Occipital lobe (tissue), 2 donors: Measurements from ENCODE around the gene BIRC2. TPM values are rescaled to one million over a fixed set of nuclear protein-coding genes. Genes with fewer than 3 reads are reported as not detected.
"Not testable (repeated sequence)": the region's sequence is repeated elsewhere in the genome, so short reads cannot be mapped to it uniquely, and the experiment has no call there.

ENCODE experiments used
- DNase-seq: peaks from one replicate; lab custom pipeline; 2025; lab: John Stamatoyannopoulos, UW
- total RNA-seq: library from RNA; depleted of rRNA; stranded (reverse); fragments of >200 nt; gene quantifications from one replicate; pipeline ENCODE4 v1.2.3, GENCODE V29; 2014

The BIRC2 gene
- total RNA-seq, 1 donor from 2014 or later = 160 TPM

DNA sequence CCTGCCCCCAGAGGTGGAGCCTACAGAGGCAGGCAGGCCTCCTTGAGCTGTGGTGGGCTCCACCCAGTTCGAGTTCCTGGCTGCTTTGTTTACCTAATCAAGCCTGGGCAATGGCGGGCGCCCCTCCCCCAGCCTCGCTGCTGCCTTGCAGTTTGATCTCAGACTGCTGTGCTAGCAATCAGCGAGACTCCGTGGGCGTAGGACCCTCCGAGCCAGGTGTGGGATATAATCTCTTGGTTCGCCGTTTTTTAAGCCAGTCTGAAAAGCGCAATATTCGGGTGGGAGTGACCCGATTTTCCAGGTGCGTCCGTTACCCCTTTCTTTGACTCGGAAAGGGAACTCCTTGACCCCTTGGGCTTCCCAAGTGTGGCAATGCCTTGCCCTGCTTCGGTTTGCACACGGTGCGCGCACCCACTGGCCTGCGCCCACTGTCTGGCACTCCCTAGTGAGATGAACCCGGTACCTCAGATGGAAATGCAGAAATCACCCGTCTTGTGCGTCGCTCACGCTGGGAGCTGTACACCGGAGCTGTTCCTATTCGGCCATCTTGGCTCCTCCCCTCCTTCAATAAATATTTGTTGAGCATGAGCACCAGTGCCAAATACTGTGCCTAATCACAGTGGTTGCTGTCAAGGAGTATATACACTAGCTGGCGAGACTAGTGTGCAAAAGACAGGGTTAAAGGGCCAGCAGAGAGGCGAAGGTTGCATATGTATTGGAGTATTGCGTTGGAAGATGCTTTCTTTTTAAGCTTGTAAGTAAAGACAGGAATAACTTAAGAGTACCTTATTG is 27.8 kb downstream of the BIRC2 start:
- not testable (repeated sequence) for DNase-seq

DNA sequence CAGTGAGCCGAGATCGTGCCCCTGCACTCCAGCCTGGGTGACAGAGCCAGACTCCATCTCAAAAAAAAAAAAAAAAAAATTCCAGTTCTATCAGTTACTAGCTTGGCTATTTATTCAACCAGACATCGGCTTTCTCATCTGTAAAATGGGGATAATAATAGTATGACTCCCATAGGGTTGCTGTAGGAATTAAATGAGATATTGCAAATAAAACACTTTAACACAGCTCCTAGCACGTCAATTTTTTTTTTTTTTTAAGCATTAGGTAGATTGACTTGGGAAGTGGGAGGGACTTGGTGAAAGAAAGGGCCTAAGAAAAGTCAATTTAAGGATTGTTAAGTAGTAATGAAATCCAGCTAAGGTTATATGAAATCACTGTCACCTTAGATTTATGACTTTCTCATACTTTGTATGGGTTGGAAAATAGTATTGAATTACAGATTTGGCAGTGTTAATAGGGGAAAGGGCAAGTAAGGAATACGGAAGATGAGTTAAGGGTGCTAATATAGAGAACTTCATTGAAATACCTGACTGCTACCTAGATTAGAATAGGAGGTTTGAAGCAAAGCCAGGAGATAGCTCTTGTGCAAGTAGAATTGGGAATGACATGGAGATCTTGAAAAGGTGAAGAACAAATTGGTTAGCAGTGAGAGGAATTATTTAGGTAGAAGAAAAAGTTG is 28.8 kb downstream of the BIRC2 start:
- no peak for DNase-seq

DNA sequence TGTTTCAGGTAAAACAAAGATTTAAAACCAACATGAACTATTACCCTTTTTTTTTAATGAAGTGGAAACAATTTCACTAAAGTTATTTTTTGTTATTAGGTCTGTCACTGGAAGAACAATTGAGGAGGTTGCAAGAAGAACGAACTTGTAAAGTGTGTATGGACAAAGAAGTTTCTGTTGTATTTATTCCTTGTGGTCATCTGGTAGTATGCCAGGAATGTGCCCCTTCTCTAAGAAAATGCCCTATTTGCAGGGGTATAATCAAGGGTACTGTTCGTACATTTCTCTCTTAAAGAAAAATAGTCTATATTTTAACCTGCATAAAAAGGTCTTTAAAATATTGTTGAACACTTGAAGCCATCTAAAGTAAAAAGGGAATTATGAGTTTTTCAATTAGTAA is 30.9 kb downstream of the BIRC2 start:
- DNase-seq = no peak

DNA sequence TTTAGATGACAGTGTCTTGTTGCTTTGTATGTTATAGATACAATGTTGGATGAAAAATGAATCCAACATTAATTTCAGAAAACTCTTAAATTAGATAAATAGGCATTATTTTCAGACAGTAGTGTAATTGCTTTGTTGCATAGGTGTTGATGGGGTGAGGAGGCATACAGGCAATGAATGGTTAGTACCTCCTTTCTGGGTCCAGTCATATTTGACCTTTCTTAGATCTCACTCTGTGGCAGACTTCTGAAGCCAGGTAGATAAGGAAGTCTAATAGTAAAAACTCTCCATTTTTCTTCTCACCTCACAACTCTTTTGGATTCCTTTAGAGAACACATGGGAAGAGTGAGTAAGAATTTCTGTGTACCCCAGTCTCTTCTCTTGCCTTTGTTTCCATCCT is 31.8 kb downstream of the BIRC2 start:
- no peak for DNase-seq

GRCh38 chr11:102382384-102382783 is 35.4 kb downstream of the BIRC2 start:
- no peak for DNase-seq

DNA sequence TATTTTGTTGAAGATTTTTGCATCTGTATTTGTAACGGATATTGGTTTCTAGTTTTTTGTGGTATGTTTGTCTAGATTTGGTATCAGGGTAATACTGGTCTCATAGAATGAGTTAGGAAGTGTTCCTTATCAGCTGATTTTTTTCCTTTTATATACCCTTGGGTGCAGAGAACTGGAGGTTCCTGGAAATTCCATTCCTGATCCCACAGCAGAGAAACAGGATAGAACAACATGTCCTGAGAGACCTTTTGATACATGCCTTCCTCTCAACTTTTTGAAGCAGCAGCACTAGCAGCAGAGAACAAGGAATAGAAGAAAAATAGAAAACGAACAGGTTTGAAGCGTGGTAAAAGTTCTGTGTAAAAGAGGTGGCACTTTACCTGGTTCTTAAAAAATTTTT is 36.8 kb downstream of the BIRC2 start:
- DNase-seq = no peak

GRCh38 chr11:102384419-102385079 is 37.5 kb downstream of the BIRC2 start:
- no peak for DNase-seq

GRCh38 chr11:102385085-102386007 is 38.3 kb downstream of the BIRC2 start:
- DNase-seq = no peak

DNA sequence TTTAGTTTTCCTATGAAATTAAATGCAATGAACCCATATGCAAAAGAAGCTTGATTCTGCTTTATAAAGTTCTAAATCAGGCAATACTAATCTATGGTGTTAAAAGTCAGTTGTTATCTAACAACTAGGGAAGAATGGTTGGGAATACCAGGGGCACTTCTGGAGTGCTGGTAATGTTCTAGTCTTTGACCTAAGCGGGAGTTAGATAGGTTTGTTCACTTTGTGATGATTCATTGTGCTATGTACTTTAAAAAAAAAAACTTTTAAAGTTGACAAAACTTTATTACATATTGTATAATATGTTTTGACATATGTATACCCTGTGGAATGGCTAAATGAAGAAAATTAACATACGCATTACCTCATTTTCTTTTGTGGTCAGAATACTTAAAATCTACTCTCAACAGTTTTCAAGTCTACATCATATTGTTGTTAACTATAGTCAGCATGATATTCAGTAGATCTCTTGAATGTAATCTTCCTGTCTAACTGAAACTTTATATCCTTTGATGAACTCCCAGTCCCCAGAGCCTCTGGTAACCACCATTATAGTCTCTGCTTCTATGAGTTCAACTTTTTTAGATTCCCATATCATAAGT is 39.2 kb downstream of the BIRC2 start:
- no peak for DNase-seq

- DNase-seq = no peak
Measured at GRCh38 chr11:102387043-102387781, 40.2 kb downstream of the BIRC2 start.

- DNase-seq = no peak
Measured at GRCh38 chr11:102389253-102389652, 42.2 kb downstream of the BIRC2 start.

- peak; percentile 47 for DNase-seq
Measured at GRCh38 chr11:102390667-102391465, 43.9 kb downstream of the BIRC2 start.

DNA sequence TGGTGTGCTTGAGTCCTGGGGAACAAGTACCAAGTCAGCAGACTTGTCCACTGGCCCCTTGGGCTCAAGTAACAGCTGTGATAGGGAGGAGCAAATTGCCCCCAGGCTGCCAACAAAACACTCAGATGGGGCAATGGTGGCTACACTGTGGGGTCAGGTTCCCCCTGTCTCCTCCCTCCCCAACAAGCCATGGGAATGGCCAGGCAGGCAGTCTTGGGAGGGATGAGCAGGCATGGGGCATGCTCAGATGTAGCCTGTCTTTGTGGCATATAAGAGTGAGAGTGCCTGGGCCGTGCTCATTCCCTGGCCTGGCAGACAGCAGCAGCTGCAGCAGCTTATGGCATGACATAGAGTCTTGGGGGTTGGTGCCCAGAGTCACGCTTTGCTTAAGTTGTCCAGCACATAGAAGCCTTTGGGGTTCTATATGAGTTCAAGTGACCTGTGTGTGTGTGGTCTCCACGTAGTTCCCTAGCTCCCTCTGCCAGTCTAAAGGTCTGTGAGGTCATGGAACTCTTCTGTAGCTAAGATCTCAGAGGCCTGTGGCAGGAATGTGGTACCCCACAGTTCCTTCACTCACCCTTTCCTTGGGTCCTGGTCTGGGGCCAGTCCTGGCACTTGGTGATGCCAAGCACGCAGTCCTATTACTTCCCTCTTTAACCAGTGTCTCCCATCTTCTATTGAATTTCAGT is 44.7 kb downstream of the BIRC2 start:
- no peak for DNase-seq

DNA sequence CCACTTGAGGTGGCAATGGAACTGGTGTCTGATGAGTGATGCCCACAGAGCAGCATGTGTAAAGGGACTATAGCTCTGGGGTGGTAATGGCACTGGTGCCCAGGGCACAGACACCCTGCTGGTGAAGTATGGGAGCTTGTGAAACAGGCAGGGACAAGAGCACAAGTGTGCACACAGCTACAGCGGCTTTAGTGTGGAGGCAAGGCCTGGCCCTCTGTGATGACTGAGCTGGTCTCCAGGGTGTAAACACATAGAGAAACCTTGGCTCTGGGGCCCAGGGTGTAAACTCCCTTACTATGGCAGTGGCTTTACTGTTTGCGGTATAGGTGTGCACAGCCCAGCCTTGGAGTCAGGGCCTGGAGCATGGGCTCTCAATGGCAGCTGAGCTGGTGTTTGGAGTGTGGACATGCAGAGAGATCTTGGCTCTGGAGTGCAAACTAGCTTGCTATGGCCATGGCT is 46.3 kb downstream of the BIRC2 start:
- no peak for DNase-seq

DNA sequence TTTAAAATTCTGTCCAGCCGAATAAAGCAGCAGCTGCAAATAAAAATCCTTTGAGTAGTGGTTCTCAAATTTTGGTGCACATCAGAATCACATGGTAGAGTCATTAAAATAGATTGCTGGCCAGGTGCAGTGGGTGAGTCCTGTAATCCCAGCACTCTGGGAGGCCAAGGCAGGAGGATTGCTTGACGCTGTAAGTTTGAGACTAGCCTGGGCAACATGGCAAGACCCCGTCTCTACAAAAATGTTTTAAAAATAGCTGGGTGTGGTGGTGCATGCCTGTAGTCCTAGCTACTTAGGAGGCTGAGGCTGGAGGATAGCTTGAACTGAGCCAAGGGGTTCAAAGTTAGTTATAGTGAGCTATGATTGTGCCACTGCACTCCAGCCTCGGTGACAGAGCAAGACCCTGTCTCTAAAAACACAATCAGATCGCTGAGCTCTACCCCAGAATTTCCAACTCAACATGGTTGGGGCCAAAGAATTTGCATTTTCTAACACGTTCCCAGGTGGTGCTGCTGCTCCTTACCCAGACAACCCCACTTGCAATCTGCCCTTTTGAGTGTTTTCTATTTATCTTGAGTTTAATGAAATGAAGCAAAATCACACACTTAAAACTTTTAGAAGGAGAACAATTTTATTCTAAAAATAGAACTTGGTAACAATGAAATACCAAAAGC is 48.8 kb downstream of the BIRC2 start:
- no peak for DNase-seq

GRCh38 chr11:102396708-102397563 is 49.9 kb downstream of the BIRC2 start:
- no peak for DNase-seq

DNA sequence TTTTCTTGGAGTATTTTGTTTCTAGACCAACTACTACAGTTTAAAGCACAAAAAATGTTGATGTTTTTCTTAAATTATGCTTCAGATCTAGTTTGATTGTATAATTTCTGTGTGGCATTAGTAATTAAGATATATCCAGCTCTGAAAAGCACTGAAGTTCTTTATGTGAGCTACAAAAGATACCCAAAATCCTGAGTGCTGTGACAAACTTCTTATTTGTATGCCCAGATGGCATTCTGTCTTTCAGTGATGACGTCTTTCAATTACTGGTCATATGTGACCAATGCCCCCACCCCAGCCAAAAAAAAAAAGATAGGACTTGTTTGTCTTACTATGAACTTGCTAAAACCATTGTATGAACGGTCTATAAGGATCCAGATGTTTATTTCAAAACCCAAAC is 51.3 kb downstream of the BIRC2 start:
- DNase-seq = no peak
